Suppressor macrophage treated with lipopolysaccharide for 4 hours (primary cell): ENCODE measurements around the gene C1QTNF4.
"Not testable (repeated sequence)": the region's sequence is repeated elsewhere in the genome, so short reads cannot be mapped to it uniquely, and the experiment has no call there.

Source experiments
- DNase-seq: peaks from one replicate; pipeline ENCODE4 v3.0.0-alpha.2; 2020

C1QTNF4 gene

DNA sequence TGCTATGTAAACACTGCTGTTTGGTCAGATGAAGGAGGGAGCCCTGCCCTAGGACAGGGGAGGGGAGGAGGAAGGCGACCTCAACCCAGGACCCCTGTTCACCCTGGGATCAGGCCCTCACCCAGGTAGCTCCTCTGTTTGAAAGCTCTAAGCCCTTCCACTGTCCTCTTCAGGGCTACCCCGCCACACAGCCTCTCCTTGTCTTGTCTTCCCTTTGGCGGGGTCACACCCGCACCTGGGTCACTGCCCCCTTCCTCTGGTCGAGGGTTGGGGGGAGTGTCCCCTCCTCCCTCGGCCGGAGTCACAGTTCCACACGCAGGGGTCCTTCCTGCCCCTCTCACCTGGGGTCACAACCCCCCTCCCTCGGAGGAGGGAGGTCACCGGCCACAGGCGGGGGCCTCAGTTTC, 29.3 kb downstream of the C1QTNF4 start:
- no peak for DNase-seq

DNA sequence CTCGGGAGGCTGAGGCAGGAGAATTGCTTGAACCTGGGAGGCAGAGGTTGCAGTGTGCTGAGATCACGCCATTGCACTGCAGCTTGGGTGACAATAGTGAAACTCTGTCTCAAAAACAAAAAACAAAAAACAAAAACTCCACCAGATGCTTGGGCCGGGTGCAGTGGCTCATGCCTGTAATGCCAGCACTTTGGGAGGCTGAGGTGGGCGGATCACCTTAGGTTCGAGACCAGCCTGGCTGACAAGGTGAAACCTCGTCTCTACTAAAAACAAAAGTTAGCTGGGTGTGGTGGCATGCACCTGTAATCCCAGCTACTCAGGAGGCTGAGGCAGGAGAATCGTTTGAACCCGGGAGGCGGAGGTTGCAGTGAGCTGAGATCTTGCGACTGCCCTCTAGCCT, 29.8 kb downstream of the C1QTNF4 start:
- not testable (repeated sequence) for DNase-seq

DNA sequence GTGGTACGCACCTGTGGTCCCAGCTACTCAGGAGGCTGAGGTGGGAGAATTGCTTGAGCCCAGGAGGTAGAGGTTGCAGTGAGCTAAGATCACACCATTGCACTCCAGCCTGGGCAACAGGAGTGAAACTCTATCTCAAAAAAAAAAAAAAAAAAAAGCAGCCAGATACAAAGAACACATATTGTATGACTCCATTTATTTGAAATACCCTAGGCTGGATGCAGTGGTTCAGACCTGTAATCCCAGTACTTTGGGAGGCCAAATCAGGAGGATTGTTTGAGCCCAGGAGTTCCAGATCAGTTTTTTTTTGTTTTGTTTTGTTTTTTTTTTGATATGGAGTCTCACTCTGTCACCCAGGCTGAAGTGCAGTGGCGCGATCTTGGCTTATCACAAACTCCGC, 31.8 kb downstream of the C1QTNF4 start:
- DNase-seq, result not testable (repeated sequence)

DNA sequence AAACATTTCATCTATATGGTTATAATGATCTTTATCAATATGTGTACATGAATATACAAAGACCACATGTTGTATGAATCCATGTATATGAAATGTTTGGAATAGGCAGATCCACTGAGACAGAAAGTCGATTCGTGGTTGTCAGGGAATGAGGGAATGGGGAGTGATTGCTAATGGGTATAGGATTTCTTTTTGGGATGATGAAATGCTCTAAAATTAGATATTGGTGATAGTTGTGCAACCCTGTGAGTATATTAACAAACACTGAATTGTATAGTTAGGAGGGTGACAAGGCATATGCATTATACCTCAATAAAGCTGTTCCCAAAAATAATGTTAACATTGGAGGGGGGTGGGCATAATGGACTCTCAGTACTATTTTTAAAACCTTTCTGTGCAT, 33.8 kb downstream of the C1QTNF4 start:
- no peak for DNase-seq

DNA sequence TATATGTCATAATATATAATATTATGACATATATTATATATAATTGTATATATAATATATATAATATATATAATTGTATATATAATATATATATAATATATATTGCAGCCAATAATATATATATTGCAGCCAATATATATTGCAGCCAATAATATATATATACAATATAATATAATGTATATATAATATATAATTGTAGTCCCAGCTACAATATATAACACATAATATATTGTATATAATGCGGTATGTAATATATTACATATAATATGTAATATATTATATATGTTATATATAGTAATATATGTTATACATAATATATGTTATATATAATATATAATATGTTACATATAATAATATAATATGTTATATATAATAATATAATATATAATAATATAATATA, 35.5 kb downstream of the C1QTNF4 start:
- DNase-seq, result no peak

DNA sequence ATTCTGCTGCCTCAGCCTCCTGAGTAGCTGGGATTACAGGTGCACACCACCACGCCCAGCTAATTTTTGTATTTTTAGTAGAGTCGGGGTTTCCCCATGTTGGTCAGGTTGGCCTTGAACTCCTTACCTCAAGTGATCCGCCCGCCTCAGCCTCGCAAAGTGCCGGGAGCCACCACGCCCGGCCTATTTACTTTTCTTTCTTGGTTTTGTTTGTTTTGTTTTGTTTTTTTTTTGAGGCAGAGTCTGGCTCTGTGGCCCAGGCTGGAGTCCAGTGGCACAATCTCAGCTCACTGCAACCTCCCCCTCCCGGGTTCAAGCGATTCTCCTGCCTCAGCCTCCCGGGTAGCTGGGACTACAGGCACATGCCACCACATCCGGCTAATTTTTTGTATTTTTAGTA, 37.2 kb downstream of the C1QTNF4 start:
- not testable (repeated sequence) for DNase-seq

DNA sequence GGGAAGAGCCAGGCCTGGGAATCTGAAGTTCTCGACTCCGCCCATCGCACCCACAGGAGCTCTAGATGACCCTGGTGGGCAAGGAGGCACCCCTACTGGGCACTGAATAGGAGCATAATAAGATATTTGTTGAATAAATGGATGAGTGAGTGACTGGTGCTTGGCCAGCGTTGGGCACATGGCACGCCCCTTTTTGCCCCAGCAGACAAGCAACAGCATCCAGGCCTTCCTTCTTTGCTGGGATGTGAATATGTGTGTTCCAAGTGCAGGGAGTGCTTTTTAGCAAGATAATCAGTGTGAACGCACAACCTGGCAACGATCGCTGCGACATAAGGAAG, 40.8 kb downstream of the C1QTNF4 start:
- DNase-seq, result no peak

DNA sequence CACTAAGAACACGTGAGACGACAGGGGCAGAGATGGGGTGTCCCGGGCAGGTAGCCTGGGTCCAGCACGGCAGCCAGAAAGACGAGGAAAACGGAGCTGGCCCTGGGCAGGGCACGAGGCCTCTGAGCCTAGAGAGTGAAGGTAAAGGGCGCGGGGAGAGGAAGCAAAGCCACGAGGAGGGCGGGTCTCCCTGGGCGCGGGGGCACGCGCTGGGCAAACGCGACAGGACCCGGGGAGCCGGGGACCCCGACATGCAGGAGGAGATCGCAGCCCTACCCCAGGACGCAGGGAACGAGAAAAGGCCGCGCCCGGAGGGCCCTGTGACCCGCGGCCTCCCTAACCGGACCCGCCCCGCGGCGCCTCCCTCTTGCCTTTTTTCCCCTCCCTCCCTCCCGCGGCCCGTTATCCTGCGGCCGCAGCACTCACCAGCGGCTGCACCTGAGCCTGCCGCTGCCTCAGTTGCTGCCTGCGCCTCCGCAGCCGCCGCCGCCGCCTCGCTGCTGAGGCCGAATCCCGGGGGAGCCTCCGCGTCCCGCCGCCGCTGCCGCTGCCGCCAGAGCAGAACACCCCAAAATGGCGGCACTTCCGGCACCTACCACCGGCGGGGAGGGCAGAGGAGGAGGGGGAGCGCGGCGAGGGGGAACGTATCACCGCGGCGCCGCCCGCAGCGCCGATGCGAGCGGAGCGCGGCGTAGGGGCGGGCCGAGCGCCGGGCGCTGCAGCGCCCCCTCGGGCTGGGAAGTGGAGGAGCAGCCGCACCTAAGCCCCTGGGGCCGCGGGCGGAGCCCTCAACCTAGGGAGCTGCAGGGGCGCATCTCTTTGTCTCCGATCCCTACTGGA, 41.4 kb downstream of the C1QTNF4 start, which contains the start of gene CELF1:
TSS of gene CELF1 (minus strand) at position 567 of the 840 bp plus-strand sequence. CDS start 53,609 bp downstream, outside the sequence.
- DNase-seq, result peak; percentile 96

DNA sequence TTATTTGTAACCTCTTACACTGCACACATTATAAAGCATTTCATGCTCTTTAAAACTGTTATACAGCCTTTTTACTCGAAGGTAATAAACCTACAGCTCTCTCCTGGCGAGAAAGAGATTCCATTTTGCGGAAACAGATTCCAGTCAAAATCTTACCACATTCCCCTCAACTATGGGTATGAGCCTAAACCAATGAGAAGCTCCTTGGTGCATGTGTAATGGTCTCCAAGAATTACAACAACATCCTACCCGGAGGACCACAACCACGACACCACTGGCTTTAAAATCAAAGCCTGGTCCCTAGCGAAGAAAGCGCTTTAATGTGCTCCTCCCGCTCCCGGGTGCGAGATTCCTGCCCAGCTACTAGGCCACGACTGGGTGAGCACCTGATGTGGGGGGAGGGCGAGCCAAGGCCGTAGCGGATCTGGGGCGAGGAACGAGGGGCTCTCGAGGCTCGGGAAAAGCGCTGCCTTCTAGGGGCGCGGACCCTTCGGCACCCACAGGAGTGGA, 42.1 kb downstream of the C1QTNF4 start:
- peak; percentile 56 for DNase-seq

DNA sequence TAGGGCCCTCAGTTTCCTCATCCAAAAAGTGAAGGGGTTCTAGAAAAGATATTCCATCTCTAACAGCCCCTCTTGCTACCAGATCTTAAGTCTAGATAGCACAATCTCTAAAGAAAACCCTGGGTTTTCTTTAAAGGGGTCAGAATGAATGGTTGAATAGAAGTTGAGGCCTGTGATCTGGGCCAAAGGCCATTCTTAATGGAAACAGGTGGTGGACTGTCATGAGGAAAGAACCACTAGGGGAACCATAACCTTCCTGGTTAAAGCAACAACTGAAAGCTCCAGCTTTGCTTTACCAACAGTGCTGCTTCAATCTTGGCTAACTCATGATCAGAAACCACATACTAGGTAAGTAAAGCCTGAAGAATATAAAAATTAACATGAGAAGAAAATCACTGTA, 43.1 kb downstream of the C1QTNF4 start:
- DNase-seq, result peak; percentile 43

DNA sequence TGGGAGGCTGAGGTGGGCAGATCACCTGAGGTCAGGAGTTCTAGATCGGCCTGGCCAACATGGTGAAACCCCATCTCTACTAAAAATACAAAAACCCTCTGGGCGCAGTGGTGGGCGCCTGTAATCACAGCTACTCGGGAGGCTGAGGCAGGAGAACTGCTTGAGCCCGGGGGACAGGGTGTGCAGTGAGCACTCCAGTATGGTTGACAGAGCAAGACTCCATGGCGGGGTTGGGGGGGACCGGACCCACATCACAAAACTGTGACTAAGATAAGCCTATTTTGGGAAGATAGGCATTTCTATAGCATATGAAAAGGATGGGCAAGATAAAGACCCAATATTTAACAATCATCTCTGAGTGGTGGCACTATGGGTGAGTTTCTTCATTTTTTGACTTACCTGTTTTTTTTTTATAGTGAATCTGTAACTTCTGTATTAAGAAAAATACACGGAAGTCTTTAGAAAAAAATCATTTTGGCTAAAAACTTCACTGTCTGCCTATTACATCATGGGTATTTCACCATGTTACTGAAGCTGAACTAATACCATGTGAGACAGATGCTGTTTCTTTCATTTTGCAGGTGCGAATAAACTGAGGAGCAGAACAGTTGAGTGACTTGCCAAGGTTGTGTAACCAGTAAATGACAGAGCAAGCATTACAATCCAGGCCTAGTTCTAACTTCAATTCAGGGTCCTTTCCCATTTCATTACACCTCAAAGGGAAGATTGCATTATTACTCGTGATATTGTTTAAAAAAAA, 43.7 kb downstream of the C1QTNF4 start:
- DNase-seq, result peak; percentile 49

DNA sequence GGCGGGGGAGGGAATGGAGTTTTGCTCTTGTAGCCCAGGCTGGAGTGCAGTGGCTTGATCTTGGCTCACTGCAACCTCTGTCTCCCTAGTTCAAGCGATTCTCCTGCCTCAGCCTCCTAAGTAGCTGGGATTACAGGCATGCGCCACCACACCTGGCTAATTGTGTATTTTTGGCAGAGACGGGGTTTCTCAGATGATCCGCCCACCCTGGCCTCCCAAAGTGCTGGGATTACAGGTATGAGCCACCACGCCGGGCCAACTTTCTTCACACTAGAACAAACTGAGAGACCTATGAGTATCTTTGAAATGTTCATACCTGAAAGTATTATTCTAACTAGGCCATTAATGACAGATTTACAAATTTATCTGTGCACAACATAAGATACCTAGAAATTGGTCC, 47.9 kb downstream of the C1QTNF4 start:
- DNase-seq, result not testable (repeated sequence)

DNA sequence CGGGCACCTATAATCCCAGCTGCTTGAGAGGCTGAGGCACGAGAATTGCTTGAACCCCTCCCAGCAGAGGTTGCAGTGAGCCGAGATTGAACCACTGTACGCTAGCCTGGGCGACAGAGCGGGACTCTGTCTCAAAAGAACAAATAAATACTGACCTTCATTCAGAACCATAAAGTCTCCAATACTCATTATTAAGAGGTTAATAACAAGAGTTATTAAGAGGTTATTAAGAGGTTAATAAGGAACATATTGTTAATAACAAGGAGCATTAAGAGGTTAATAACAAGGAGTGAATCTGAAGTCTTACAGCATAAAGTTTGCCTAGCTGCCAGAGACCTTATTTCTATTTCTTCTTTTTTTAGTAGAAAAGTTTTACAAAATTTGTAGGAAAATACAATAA, 48.9 kb downstream of the C1QTNF4 start:
- DNase-seq, result no peak

DNA sequence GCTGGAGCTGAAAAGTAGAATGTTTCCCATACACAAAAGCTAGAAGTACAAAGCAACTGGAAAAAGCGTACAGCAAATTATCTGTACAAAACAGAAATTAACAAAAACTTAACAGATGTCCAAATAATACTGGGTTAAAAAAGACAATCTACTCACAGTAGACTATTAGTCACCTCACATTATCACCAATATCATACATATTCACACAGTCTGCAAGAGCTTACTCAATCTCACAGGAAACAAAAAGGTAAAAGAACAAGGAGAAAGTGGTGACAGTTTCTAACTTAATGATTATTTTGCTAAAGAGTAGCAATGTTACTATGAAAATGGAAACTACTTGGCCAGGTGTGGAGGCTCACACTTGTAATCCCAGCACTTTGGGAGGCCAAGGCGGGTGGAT, 53.1 kb downstream of the C1QTNF4 start:
- no peak for DNase-seq

DNA sequence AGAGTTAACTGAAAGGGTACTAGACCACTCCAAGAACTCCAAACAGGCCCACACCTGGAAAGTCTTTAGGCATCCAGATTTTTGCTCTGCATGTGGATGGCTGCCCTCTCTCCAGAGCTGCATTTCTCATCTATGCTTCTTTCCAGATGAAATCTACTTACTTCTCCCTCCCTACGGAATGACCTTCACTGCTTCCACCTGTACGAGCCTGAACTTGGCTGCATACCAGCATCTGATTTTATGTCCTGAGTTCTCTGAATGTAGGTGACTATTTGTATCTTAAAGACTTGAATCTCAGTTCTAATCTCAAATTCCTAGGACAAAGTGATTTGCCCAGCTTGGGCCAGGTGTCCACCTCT, 54.6 kb downstream of the C1QTNF4 start:
- no peak for DNase-seq
